Measurements from ENCODE around the gene TMEM238.

TMEM238 gene

DNA sequence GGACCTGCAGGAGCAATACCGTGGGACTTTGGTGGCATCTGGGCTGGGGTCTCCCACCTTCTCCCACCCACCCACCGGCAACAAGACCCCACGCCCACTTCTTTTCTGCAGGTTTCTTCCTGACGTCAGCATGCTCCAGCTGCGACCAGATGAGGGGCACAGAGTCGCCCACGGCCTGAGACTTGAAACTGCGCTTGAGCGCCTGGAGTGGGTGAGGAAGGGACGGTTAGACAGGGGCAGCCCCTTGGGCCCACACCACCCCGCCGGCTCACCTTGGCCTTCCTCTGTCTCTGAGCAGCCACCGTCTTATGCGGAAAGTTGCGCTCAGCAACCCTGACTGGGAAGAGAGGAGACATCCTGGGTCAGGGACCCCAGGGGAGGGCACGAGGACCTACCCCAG, 23.2 kb downstream of the TMEM238 start:
- DNase-seq = no peak

DNA sequence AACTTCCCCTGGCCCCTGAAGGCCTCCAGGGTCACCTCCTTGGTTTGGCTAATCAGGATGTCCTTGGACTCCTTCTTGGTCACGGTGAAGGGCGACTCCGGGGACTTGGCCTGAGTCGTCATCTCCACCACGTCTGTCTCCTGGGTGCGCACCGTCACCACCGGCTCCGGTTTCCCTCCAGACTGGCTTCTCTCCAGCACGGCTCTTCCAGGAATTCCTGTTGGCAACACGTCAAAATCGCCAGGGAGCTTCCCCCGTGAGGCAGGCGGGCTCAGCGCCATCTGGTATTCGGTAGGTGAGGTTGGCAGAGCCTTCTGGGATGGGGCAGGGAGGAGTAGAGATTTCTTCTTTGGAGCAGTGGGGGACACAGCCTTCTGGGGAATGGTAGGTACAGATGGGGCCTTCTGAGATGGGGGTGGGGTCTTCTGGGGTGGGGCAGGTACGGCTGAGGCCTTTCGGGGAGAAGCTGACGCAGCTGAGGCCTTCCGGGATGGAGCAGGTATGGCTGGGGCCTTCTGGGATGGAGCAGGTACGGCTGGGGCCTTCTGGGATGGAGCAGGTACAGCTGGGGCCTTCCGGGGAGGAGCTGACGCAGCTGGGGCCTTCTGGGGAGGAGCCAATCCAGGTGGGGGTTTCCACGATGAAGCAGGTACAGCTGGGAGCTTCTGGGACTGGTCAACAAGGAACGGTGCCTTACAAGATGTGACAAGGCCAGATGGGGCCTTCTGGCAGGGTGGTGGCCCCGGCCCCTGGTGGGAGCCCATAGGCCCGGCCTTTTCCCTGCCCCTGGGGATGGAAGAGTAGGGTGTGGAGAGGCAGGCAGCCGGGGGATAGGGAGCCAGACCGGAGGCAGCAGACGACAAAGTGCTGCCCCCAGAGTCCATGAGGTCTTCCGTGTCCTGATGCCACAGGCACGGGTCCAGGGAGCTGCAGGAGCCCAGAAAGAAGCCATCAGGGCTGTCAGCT, 24.9 kb downstream of the TMEM238 start:
- DNase-seq = peak in 5 of 56 donors; percentile 4 to 19 (median 12)

- no peak for DNase-seq
These were observed 25.6 kb downstream of the TMEM238 start for GRCh38 chr19:55358493-55358892.

GRCh38 chr19:55355213-55355821, 28.8 kb downstream of the TMEM238 start:
- DNase-seq = no peak

DNA sequence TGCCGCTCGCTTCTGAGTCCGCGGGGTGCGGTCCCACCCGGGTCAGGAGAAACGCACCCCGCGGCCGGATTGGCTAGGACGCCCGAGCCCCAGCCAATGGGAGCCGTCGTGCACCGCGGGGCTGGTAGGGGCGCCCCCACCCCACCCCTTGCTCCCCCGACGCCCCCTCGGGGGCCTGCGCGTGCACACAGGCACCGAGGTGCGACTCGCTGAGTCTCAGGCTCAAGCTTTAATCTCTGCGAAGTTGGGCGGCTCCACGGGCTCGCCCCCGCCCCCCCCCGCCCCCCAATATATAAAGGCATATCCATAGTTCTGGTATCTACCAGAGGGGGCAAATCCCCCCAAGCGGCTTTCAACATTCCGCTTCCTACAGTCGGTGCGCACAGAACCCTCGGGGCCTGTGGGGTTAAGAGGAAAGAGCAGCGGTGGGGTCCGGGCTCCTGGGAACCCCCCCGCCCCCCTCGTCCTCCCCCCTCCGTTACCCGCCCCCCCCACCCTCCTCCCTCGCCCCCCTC, 29.3 kb downstream of the TMEM238 start, which contains the start of gene COX6B2:
Gene COX6B2, minus strand, starts transcription at position 22 of the 515 bp plus-strand sequence. CDS start 198 bp downstream, outside the sequence.
- DNase-seq = no peak

DNA sequence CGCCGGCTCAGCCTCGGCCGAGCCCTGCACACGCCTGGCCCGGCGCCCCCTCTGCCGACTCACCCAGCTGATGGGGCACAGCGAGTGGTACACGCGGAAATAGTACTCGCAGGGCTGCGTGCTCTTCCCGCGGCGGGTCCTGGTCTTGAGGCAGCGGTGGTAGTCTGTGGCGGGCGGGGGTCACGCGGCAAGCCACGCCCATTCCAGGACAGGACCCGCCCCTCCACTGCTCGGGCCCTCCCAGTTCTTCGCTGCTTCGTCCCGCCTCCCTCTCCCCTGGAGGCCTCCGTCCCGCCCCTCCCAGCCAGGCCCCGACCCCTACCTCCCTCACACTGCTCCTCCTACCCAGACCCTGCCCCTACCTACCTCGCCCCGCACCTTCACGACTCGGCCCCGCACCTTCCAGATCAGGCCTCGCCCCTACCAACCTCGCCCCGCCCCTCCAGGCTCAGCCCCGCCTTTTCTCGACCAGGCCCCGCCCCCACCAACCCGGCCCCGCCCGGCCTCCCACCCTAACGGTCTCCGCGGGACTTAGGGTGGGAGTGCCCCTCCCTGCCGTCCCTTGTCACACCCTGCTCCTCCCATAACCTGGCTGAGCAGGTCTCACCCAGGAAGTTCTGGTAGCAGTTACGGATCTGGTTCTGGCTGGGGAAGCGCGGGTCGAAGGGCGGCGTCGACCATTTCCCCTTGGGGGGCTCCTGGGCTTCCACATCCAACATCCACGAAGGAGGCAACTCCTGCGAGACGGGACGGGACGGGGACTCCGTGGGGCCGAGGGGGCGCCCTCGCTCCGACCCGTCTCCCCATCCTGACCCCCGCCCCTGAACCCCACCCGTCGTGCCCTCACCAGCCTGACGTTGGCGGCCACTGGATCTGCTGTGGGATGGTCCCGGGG, 30.0 kb downstream of the TMEM238 start:
- DNase-seq = peak in 5 of 56 donors; percentile 14 to 77 (median 17)

GRCh38 chr19:55353356-55353802, 30.7 kb downstream of the TMEM238 start:
- no peak for DNase-seq

DNA sequence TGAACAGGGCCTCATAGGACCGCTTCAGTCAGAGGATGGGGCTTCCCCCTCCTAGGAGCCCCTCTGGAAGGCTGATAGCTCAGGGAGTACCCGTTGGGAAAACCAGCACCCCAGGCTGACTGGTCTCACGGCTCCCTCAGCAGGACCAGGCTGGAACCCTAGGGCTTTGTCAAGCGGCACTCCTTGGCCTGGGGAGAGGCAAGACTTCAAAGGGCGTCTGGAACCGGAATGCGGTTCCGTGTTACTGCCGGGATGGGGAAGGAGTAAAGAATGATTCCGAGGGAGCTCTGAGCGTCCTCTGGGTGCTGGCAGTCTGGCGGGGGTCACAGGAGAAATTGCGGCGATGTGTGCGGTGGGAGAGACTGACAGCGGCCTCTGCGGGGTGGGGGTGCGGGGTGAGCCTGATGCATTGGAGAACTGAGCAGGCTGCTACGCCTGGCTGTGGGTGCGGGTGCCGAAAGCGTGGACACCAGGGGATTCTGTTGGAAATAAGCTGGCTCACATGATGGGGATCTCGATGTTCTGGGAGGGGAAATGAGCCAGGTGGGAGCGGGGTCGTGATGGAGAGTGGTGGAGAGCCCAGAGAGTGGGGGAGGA, 31.4 kb downstream of the TMEM238 start:
- DNase-seq = no peak

DNA sequence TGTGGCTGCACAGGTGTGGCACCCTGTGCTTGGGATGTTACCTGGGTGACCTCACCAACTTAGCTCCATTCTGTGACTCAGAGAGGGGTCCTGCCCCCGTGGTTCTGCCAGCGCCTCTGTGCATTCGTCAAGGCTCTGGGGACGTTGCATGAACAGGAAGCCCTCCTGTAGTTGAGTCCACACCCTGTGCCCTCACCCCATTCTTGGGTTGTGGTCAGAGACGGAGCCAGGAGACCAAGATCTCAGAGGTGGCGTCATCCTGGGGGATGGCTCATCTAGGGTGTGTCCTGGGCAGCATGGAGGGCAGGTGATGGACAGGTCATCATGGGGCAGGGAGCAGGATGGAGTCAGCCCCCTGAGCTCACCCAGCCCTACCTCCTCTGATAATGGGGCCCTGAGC, 32.1 kb downstream of the TMEM238 start:
- DNase-seq = no peak

- no peak for DNase-seq
These were observed 33.3 kb downstream of the TMEM238 start for GRCh38 chr19:55350620-55351315.

DNA sequence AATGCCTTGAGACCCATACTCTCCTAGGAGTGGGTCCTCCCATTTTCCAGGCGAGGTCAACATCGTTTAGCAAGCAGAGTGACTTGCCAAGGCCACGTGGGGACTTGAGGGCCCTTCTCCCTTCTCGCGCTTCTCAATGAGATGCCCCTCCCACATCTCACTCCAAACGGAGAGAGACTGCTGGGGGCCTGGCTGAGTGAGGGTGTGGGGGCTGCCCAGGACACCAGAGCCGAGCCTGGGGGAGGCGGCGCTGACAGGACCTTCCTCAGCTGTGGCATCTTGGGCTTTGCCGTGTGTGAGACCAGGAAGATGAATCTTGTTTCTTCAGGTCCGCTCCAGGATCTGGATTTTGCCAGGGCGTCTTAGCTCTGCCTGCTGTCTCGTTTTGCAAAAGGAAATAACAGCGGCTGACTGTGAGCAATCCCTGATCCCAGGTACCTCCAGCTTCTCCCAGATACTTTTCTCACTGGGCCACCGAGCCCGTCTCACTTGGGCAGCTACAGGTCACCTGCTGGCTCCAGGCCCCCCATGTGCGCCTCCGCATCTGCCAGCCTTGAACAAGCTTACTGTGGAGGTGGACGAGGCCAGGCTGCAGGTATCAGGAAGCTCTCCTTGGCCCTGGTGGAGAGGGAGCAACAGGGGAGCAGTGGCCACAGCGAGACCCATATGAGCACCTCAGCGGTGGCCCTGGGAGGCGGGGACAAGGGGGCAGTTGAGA, 35.6 kb downstream of the TMEM238 start:
- peak in 1 of 56 donors; percentile 2 for DNase-seq

- DNase-seq = no peak
These were observed 36.6 kb downstream of the TMEM238 start for GRCh38 chr19:55347442-55348009.

GRCh38 chr19:55346725-55347441, 37.2 kb downstream of the TMEM238 start:
- no peak for DNase-seq

DNA sequence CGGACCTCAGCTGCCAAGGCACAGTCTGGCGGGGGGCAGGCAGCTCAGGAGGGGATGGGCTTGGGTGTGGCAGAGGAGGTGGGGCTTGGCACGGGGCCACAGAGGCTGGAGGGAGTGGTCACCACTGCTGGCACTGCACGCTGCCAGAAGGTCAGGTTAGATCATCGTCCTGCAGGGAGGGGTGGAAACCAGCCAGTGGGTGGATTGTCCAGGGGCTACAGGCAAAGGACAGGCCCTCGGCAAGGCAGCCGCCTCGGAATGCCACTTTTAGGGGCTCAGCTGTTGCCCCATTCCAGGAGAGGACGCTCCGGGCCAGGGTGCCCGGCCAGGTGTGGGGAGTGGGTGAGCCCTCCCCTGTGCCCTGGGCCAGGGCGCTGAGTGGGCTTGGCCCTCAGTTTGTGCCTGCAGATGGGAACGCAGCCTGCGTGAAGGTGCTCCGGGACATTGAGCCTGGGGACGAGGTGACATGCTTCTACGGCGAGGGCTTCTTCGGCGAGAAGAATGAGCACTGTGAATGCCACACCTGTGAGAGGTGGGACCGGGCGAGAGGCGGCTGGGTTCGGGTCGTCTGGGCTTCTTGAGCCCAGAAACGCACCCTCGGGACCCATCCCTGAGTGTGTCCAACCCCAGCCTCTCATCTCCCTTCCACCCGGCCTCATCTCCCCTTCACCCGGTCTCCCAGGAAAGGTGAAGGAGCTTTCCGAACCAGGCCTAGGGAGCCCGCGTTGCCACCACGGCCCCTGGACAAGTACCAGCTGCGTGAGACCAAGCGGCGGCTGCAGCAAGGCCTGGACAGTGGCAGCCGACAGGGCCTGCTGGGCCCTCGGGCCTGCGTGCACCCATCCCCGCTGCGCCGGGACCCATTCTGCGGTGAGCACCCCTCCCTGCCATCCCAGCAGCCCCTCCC, 38.0 kb downstream of the TMEM238 start:
- DNase-seq = peak in 2 of 56 donors; percentile 16 to 51

GRCh38 chr19:55345101-55345817, 38.8 kb downstream of the TMEM238 start:
- no peak for DNase-seq

DNA sequence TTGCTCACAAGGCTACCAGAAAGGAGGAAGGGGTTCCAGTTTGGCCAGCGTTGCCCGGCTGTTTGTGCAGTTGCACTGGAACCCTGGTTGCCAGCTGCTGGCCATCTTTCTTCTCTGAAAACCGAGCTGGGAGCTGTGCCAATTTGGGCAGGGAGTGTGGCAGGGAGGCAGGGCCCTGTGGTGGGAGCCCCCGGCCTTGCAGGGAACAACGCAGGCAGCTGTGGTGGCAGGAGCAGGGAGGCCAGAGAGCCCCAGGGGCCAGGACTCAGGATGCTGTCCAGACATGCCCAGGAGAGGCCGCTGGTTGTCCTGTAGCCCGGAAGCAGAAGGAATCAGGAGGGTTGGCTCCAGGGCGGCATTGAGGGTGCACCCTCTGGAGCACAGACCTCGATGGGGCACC, 39.6 kb downstream of the TMEM238 start:
- peak in 45 of 56 donors; percentile 4 to 77 (median 43) for DNase-seq

All from amygdala (tissue), 56 donors.